GM12801 (cell line): Measurements from ENCODE around the gene NIF3L1.

Experiments
- TF ChIP-seq, protein P1 (sequence below): IDR thresholded peaks from one replicate; pipeline ENCODE4 v1.5.1; 2011; ENCODE audit warnings: control low read depth; ENCODE audit not compliant: insufficient read length; ENCODE audit errors: extremely low read depth

The NIF3L1 gene

DNA sequence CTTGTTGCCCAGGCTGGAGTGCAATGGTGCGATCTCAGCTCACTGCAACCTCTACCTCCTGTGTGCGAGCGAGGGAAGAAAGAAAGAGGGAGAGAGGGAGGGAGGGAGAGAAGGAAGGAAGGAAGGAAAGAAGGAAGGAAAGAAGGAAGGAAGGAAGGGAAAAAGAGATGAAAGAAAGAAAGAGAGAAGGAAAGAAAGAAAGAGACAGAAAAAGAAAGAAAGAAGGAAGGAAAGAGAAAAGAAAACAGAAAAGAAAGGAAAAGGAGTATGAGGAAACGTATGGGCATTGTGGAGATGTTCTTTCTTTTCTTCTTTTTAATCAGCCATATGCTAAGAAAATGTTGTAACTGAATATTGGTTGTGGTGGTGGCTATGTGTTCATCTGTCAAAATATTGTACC, 41.2 kb upstream of the NIF3L1 start:
- TF ChIP-seq, protein P1, sequence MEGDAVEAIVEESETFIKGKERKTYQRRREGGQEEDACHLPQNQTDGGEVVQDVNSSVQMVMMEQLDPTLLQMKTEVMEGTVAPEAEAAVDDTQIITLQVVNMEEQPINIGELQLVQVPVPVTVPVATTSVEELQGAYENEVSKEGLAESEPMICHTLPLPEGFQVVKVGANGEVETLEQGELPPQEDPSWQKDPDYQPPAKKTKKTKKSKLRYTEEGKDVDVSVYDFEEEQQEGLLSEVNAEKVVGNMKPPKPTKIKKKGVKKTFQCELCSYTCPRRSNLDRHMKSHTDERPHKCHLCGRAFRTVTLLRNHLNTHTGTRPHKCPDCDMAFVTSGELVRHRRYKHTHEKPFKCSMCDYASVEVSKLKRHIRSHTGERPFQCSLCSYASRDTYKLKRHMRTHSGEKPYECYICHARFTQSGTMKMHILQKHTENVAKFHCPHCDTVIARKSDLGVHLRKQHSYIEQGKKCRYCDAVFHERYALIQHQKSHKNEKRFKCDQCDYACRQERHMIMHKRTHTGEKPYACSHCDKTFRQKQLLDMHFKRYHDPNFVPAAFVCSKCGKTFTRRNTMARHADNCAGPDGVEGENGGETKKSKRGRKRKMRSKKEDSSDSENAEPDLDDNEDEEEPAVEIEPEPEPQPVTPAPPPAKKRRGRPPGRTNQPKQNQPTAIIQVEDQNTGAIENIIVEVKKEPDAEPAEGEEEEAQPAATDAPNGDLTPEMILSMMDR = no peak

DNA sequence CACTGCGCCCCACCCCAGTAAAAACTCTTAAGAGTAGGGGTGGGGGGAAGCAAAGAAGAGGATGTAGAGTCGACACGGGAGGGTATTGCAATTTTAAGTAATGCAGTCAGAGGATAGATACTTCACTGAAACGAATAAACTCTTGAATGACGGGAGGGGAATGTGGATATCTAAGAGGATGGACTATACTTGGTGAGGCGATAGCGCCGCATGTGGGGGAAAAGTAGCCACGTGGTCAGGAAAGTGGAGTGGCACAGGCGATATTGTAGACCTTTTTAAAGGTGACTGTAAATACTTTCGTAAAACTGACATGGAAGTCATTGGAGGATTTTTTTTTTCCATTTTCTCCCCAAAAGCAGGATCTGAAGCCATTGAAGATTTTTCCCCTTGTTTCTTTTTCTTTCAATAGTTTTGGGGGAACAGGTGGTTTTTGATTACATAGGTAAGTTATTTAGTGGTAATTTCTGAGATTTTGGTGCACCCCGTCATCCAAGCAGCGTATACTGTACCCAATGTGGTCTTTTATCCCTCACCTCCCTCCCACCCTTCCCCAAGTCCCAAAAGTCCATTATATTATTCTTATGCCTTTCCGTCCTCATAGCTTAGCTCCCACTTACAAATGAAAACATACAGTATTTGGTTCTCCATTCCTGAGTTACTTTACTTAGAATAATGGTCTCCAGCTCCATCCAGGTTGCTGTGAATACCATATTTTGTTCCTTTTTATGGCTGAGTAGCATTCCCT, 38.5 kb upstream of the NIF3L1 start:
- TF ChIP-seq, protein P1 = no peak

DNA sequence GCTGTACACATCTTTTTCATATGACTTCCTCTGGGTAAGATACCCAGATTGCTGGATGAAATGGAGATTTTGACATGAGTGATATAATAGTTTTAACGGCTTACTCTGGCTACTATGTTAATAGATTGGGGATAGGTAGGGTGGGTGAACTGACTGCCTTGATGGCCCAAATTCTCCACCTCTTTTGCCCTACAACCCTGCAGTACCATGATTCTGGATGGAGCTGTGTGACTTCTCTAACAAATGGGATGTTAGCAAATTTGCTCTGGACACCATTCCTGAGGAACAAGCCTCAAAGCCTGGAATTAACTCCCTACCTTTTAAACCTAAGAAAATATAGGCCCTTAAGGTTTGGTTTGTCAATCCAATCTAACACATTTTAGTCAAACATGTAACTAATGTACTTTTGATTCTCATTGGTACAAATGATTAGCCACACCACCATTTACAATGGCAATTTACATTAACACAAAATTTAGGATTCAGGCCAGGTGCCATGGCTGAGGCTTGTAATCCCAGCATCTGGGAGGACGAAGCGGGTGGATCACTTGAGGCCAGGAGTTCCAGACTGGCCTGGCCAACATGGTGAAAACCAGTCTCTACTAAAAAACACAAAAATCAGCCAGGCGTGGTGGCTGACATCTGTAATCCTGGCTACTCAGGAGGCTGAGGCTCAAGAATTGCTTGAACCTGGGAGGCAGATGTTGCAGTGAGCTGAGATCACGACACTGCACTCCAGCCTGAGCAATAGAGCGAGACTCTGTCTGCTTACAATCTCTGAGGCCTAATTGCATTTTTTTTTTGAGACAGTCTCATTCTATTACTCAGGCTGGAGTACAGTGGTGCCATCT, 37.5 kb upstream of the NIF3L1 start:
- TF ChIP-seq, protein P1 = no peak

DNA sequence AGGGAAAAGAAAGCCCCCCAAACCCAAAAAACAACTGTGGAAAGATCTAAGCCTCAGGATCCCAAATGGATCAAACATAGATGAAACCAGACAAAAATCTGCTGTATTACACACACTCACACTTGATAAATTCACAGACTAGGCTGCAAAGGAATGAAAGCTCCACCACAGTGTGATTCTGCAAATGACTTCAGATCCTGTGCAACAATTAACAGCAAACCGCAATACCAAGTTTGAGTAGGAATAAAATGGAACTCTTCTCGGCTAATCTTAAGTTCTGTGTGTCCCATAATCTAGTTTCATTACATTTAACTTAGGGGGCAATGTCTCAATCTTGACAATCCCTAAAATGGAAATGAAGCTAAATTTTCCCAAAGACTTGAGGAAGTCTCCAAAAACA, 36.6 kb upstream of the NIF3L1 start:
- TF ChIP-seq, protein P1 = no peak

GRCh38 chr2:200856806-200857205, 32.4 kb upstream of the NIF3L1 start:
- TF ChIP-seq, protein P1 = no peak

GRCh38 chr2:200860092-200860795, 28.9 kb upstream of the NIF3L1 start:
- TF ChIP-seq, protein P1 = no peak

- TF ChIP-seq, protein P1 = no peak
These were observed 27.5 kb upstream of the NIF3L1 start for GRCh38 chr2:200861617-200862155.
